Suprapubic skin (tissue), 3 donors: ENCODE results near the gene ZNF683.

ENCODE experiments used
- CTCF ChIP-seq, 2 donors: fragments of 200-600 bp in 1 of 2; fragments of 450-650 bp in 1 of 2; sonication (generic) in 1 of 2; IDR thresholded peaks; one replicate each; pipeline ENCODE4 v1.5.1; 2016 to 2019; ENCODE audit warnings: antibody characterized with exemption in 2 of 2, mild to moderate bottlenecking in 1 of 2, moderate library complexity in 1 of 2
- EP300 ChIP-seq: sonication (generic); formaldehyde crosslinking; IDR thresholded peaks from one replicate; pipeline ENCODE4 v1.6.1; 2017; ENCODE audit warnings: antibody characterized with exemption
- POLR2A ChIP-seq, 2 donors: fragments of 450-650 bp; IDR thresholded peaks; one replicate each; pipeline ENCODE4 v1.6.1; 2017; ENCODE audit warnings: antibody characterized with exemption in 2 of 2, mild to moderate bottlenecking in 2 of 2, moderate library complexity in 2 of 2

DNA sequence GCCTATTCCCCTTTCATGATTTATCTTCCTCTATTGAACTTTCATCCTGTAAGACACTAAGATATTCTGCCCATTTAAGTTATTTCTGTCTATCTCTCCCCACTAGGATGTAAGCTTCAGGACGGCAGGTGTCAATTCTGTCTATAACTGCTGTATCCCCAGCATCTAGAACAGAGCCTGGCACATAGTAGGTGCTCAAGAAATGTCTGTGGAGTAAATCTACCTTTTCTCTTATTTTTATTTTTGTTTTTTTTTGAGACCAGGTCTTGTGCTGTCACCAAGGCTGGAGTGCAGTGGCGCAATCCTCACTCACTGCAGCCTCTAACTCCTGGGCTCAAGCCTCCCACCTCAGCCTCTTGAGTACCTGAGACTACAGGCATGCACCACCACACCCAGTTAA lies 49.2 kb downstream of the ZNF683 start:
- no peak for TF ChIP-seq CTCF (IDR thresholded peaks at IDR 0.05)
- no peak for TF ChIP-seq POLR2A (IDR thresholded peaks at IDR 0.05)
- TF ChIP-seq EP300: no peak
